ENCODE measurements around the gene FLOT2.

FLOT2 gene

GRCh38 chr17:28861393-28862203 is 35.9 kb downstream of the FLOT2 start:
- no peak for FAIRE-seq
- no peak for DNase-seq (ENCODE audit: insufficient read length, low spot score)
- TF ChIP-seq CTCF (IDR thresholded peaks at IDR 0.05; ENCODE audit: insufficient read depth, missing control alignments), result no peak

GRCh38 chr17:28860363-28860808 is 37.1 kb downstream of the FLOT2 start:
- DNase-seq (ENCODE audit: insufficient read length, low spot score), result no peak
- no peak for FAIRE-seq
- no peak for TF ChIP-seq CTCF (IDR thresholded peaks at IDR 0.05; ENCODE audit: insufficient read depth, missing control alignments)

GRCh38 chr17:28858801-28859355 is 38.7 kb downstream of the FLOT2 start:
- FAIRE-seq, result no peak
- TF ChIP-seq CTCF (IDR thresholded peaks at IDR 0.05; ENCODE audit: insufficient read depth, missing control alignments), result no peak
- DNase-seq (ENCODE audit: insufficient read length, low spot score), result no peak

- FAIRE-seq, result no peak
- DNase-seq (ENCODE audit: insufficient read length, low spot score), result no peak
- no peak for TF ChIP-seq CTCF (IDR thresholded peaks at IDR 0.05; ENCODE audit: insufficient read depth, missing control alignments)
Observed at GRCh38 chr17:28857905-28858800, 39.4 kb downstream of the FLOT2 start.

GRCh38 chr17:28856028-28856574 is 41.4 kb downstream of the FLOT2 start:
- FAIRE-seq (no peak), DNase-seq (ENCODE audit: insufficient read length, low spot score) (no peak)
- no peak for TF ChIP-seq CTCF (IDR thresholded peaks at IDR 0.05; ENCODE audit: insufficient read depth, missing control alignments)

GRCh38 chr17:28855336-28855679 is 42.2 kb downstream of the FLOT2 start:
- DNase-seq (ENCODE audit: insufficient read length, low spot score), result no peak
- no peak for FAIRE-seq
- TF ChIP-seq CTCF (IDR thresholded peaks at IDR 0.05; ENCODE audit: insufficient read depth, missing control alignments), result no peak

Measured in D721Med (cell line).